H1 (cell line): ENCODE measurements around the gene IRGQ. TPM values are rescaled to one million over a fixed set of nuclear protein-coding genes. Genes with fewer than 3 reads are reported as not detected.

ENCODE experiments used
- CTCF ChIA-PET: fragments of 300-600 bp; sonication (Branson Sonifier 250); formaldehyde crosslinking; loops from one replicate; lab custom pipeline; 2021; ENCODE audit not compliant: partially characterized antibody; lab: Charles Lee
- POLR2A ChIA-PET: fragments of 300-600 bp; sonication (Branson Sonifier 250); formaldehyde crosslinking; loops from one replicate; lab custom pipeline; 2021; ENCODE audit warnings: inconsistent platforms; ENCODE audit not compliant: partially characterized antibody; lab: Charles Lee
- DNase-seq, 2 experiments: peaks; one replicate each; pipeline versions ENCODE4 v3.0.0 to v3.0.0-alpha.2; 2010 to 2022; ENCODE audit warnings: low spot score in 2 of 2, low read depth in 1 of 2, mixed read lengths in 1 of 2
- FAIRE-seq: peaks from 2 replicates; lab custom pipeline; 2011; peaks lifted over from hg19 to GRCh38; lab: Jason Lieb, UNC
- H2AFZ ChIP-seq: 2 replicates; pipeline ENCODE4 v1.8.1; 2012; ENCODE audit warnings: low read length, inconsistent platforms
- H2AK5ac ChIP-seq: 2 replicates; pipeline ENCODE4 v1.6.1; 2013; ENCODE audit warnings: low read depth, low read length
- H2BK120ac ChIP-seq: replicated peaks from 2 replicates; pipeline ENCODE3; 2013; ENCODE audit warnings: low read depth, low read length, inconsistent platforms
- H2BK12ac ChIP-seq: 2 replicates; pipeline ENCODE4 v1.6.1; 2013; ENCODE audit warnings: low read depth, low read length
- H2BK15ac ChIP-seq: 2 replicates; pipeline ENCODE4 v1.6.1; 2013; ENCODE audit warnings: low read length
- H2BK20ac ChIP-seq: 2 replicates; pipeline ENCODE4 v1.6.1; 2013; ENCODE audit warnings: low read length
- H2BK5ac ChIP-seq: 2 replicates; pipeline ENCODE4 v1.6.1; 2013; ENCODE audit warnings: low read depth, low read length
- H3K14ac ChIP-seq: 2 replicates; pipeline ENCODE4 v1.6.1; 2013; ENCODE audit warnings: inconsistent platforms; ENCODE audit not compliant: insufficient read length
- H3K18ac ChIP-seq: 2 replicates; pipeline ENCODE4 v1.6.1; 2013; ENCODE audit warnings: low read length; ENCODE audit errors: extremely low read depth
- H3K23ac ChIP-seq: 2 replicates; pipeline ENCODE4 v1.6.1; 2013; ENCODE audit warnings: inconsistent platforms; ENCODE audit not compliant: insufficient read length
- H3K23me2 ChIP-seq: 2 replicates; pipeline ENCODE4 v1.6.1; 2013; ENCODE audit warnings: low read depth, low read length
- H3K27ac ChIP-seq: 2 replicates; pipeline ENCODE4 v1.6.1; 2011; ENCODE audit warnings: low read depth, low read length, inconsistent platforms
- H3K27me3 ChIP-seq, 4 experiments: replicated peaks in 1 of 4; 1 replicate in 1 of 4; 2 replicates in 3 of 4; pipeline versions ENCODE4 v1.6.1 to v1.8.1; 2011 to 2013; ENCODE audit warnings: low read length in 3 of 4, mild to moderate bottlenecking in 3 of 4, inconsistent platforms in 2 of 4, mixed read lengths in 2 of 4, moderate library complexity in 1 of 4; ENCODE audit not compliant: control insufficient read depth in 3 of 4, insufficient read depth in 3 of 4; ENCODE audit errors: extremely low read depth in 1 of 4
- H3K36me3 ChIP-seq, 4 experiments: 2 replicates each; pipeline versions ENCODE4 v1.6.1 to v1.8.1; 2011 to 2013; ENCODE audit warnings: mild to moderate bottlenecking in 4 of 4, low read length in 3 of 4, moderate library complexity in 2 of 4, control low read depth in 1 of 4, inconsistent platforms in 1 of 4; ENCODE audit not compliant: insufficient read depth in 4 of 4, control insufficient read depth in 2 of 4
- H3K4ac ChIP-seq: replicated peaks from 2 replicates; pipeline ENCODE3; 2013; ENCODE audit warnings: low read length, low read depth, mixed read lengths, inconsistent platforms; ENCODE audit not compliant: insufficient read length
- H3K4me1 ChIP-seq, 4 experiments: replicated peaks in 1 of 4; 1 replicate in 1 of 4; 2 replicates in 3 of 4; pipeline versions ENCODE4 v1.6.1 to v1.8.1; 2011 to 2013; ENCODE audit warnings: low read length in 3 of 4, inconsistent platforms in 2 of 4, mixed read lengths in 1 of 4; ENCODE audit not compliant: insufficient read depth in 4 of 4, control insufficient read depth in 3 of 4
- H3K4me2 ChIP-seq, 2 experiments: 2 replicates each; pipeline versions ENCODE4 v1.6.1 to v1.8.1; 2011 to 2013; ENCODE audit warnings: low read depth in 2 of 2, low read length in 2 of 2, control low read depth in 1 of 2, inconsistent platforms in 1 of 2, mild to moderate bottlenecking in 1 of 2; ENCODE audit not compliant: insufficient read depth in 1 of 2
- H3K4me3 ChIP-seq, 4 experiments: fragments of 200-600, 300-600 bp in 1 of 4; sonication (generic), shearing (Covaris generic), sonication (Bioruptor Twin) in 1 of 4; 2 replicates each; pipeline versions ENCODE4 v1.5.1 to v1.8.1; 2011 to 2016; ENCODE audit warnings: low read length in 4 of 4, low read depth in 3 of 4, control low read depth in 2 of 4, inconsistent platforms in 2 of 4, mild to moderate bottlenecking in 2 of 4, mixed read lengths in 1 of 4, moderate library complexity in 1 of 4; ENCODE audit not compliant: insufficient read depth in 2 of 4; ENCODE audit errors: extremely low read depth in 1 of 4
- H3K56ac ChIP-seq: replicated peaks from 2 replicates; pipeline ENCODE3; 2013; ENCODE audit warnings: low read depth, mild to moderate bottlenecking, mixed read lengths, low read length, inconsistent platforms; ENCODE audit not compliant: insufficient read length
- H3K79me1 ChIP-seq: 2 replicates; pipeline ENCODE4 v1.6.1; 2013; ENCODE audit warnings: low read depth, low read length, control low read depth
- H3K79me2 ChIP-seq, 2 experiments: 2 replicates each; pipeline versions ENCODE4 v1.6.1 to v1.8.1; 2012 to 2013; ENCODE audit warnings: low read length in 2 of 2, mild to moderate bottlenecking in 2 of 2, inconsistent platforms in 1 of 2; ENCODE audit not compliant: insufficient read depth in 2 of 2, control insufficient read depth in 1 of 2
- H3K9ac ChIP-seq, 4 experiments: replicated peaks in 1 of 4; 1 replicate in 1 of 4; 2 replicates in 3 of 4; pipeline versions ENCODE4 v1.6.1 to v1.8.1; 2011 to 2013; ENCODE audit warnings: low read depth in 3 of 4, low read length in 3 of 4, control low read depth in 2 of 4, mild to moderate bottlenecking in 2 of 4, moderate library complexity in 2 of 4, inconsistent platforms in 1 of 4; ENCODE audit errors: extremely low read depth in 1 of 4
- H3K9me3 ChIP-seq, 2 experiments: 2 replicates each; pipeline versions ENCODE4 v1.6.1 to v1.8.1; 2012 to 2013; ENCODE audit warnings: mild to moderate bottlenecking in 2 of 2, moderate library complexity in 2 of 2, control low read depth in 1 of 2, inconsistent platforms in 1 of 2, low read depth in 1 of 2, low read length in 1 of 2, mixed read lengths in 1 of 2; ENCODE audit not compliant: insufficient read depth in 2 of 2
- H4K20me1 ChIP-seq, 2 experiments: replicated peaks in 1 of 2; 2 replicates each; pipeline versions ENCODE3 to v1.8.1; 2011 to 2013; ENCODE audit warnings: inconsistent platforms in 2 of 2, low read length in 2 of 2, mild to moderate bottlenecking in 1 of 2; ENCODE audit not compliant: insufficient read depth in 2 of 2, control insufficient read depth in 1 of 2
- H4K5ac ChIP-seq: 2 replicates; pipeline ENCODE4 v1.6.1; 2013; ENCODE audit warnings: low read length, low read depth, mixed read lengths, inconsistent platforms; ENCODE audit not compliant: insufficient read length
- H4K8ac ChIP-seq: 2 replicates; pipeline ENCODE4 v1.8.0; 2013; ENCODE audit warnings: mild to moderate bottlenecking, moderate library complexity, low read length, inconsistent platforms; ENCODE audit not compliant: insufficient read depth; ENCODE audit errors: extremely low read depth
- H4K91ac ChIP-seq: replicated peaks from 2 replicates; pipeline ENCODE3; 2013; ENCODE audit warnings: low read length, mixed read lengths, inconsistent platforms; ENCODE audit not compliant: insufficient read length
- BCL11A ChIP-seq, 2 experiments: IDR thresholded peaks; one replicate each; pipeline ENCODE4 v1.6.1; 2011; ENCODE audit warnings: low read depth in 2 of 2, low read length in 2 of 2, mild to moderate bottlenecking in 2 of 2
- CBX5 ChIP-seq: fragments of 300-800, 300-1000 bp; sonication (generic); IDR thresholded peaks from 2 replicates; pipeline ENCODE4 v1.7.1; 2016; ENCODE audit warnings: antibody characterized with exemption, low read length, low read depth
- CEBPB ChIP-seq: IDR thresholded peaks from 2 replicates; pipeline ENCODE4 v1.6.1; 2012; ENCODE audit warnings: low read depth, low read length
- EZH2 ChIP-seq: fragments of 200-600 bp; sonication (generic); IDR thresholded peaks from 2 replicates; pipeline ENCODE4 v1.7.1; 2012; ENCODE audit warnings: low read depth, mild to moderate bottlenecking, moderate library complexity, low read length, inconsistent platforms; ENCODE audit not compliant: severe bottlenecking
- JUND ChIP-seq: IDR thresholded peaks from 2 replicates; pipeline ENCODE4 v1.6.1; 2011; ENCODE audit warnings: mild to moderate bottlenecking, improper control_type of control experiment, low read length
- KDM5A ChIP-seq: fragments of 200-600 bp; IDR thresholded peaks from 2 replicates; pipeline ENCODE4 v1.7.1; 2012; ENCODE audit warnings: mild to moderate bottlenecking, low read length, inconsistent platforms, mixed read lengths
- MAFK ChIP-seq: IDR thresholded peaks from 2 replicates; pipeline ENCODE4 v1.6.1; 2012; ENCODE audit warnings: low read depth, mild to moderate bottlenecking, improper control_type of control experiment, low read length
- NANOG ChIP-seq: IDR thresholded peaks from 2 replicates; pipeline ENCODE4 v1.6.1; 2011; ENCODE audit warnings: low read length, low read depth, mild to moderate bottlenecking, inconsistent platforms; ENCODE audit not compliant: insufficient read depth, poor library complexity, severe bottlenecking
- PHF8 ChIP-seq: fragments of 200-600 bp; sonication (generic); conservative IDR thresholded peaks from 2 replicates; pipeline ENCODE4 v1.7.1; 2012; ENCODE audit warnings: low read depth, mild to moderate bottlenecking, inconsistent platforms, low read length, moderate library complexity
- RFX5 ChIP-seq: IDR thresholded peaks from 2 replicates; pipeline ENCODE4 v1.6.1; 2011; ENCODE audit warnings: low read depth, low read length, improper control_type of control experiment, borderline replicate concordance
- SP2 ChIP-seq: IDR thresholded peaks from 2 replicates; pipeline ENCODE4 v1.6.1; 2012; ENCODE audit warnings: mild to moderate bottlenecking, low read length, inconsistent platforms
- TAF1 ChIP-seq: IDR thresholded peaks from 2 replicates; pipeline ENCODE4 v1.6.1; 2011; ENCODE audit warnings: mild to moderate bottlenecking, low read depth, low read length
- TEAD4 ChIP-seq: IDR thresholded peaks from 2 replicates; pipeline ENCODE4 v1.6.1; 2012; ENCODE audit warnings: low read depth, low read length, inconsistent platforms, mixed read lengths
- WGBS, 2 experiments: shearing (Covaris generic) in 1 of 2; methylation state at CpG; one replicate each; pipeline versions ENCODE4 v1.1.6 to v1.1.7; 2013 to 2015; ENCODE audit warnings: low lambda C conversion rate in 2 of 2, mixed read lengths in 2 of 2, inconsistent platforms in 1 of 2, low coverage in 1 of 2, missing lambda C conversion rate in 1 of 2; ENCODE audit not compliant: insufficient replicate concordance in 2 of 2, insufficient coverage in 1 of 2, insufficient read length in 1 of 2; ENCODE audit errors: extremely low coverage in 1 of 2, missing lambda C conversion rate in 1 of 2; 5-methylcytosine and 5-hydroxymethylcytosine counted together
- polyA plus RNA-seq, 7 experiments: library from polyadenylated mRNA; depleted of rRNA in 3 of 7; stranded (reverse) in 5 of 7; unstranded in 2 of 7; fragments of >200 nt in 5 of 7; fragments of 200-250 nt in 2 of 7; gene quantifications; 1 replicate in 5 of 7; 2 replicates in 1 of 7; 4 replicates in 1 of 7; pipeline versions ENCODE4 v1.2.1 to v1.2.3, GENCODE V29; 2011 to 2013; ENCODE audit warnings: missing spikeins in 2 of 7, mixed read lengths in 2 of 7
- total RNA-seq: library from RNA; stranded (reverse); fragmentation: NEBNext Ultra II Directional; extraction: Animal tissue kit (Norgen Biotek cat#: 25700); gene quantifications from 2 replicates; pipeline ENCODE4 v1.2.1, GENCODE V29; 2021

The IRGQ gene
- total and polyA plus RNA-seq, 2 of the 8 experiments (the other 6 are each of a cell fraction or from before 2014, with no cell fraction given) = 16.0 to 42.9 TPM

DNA sequence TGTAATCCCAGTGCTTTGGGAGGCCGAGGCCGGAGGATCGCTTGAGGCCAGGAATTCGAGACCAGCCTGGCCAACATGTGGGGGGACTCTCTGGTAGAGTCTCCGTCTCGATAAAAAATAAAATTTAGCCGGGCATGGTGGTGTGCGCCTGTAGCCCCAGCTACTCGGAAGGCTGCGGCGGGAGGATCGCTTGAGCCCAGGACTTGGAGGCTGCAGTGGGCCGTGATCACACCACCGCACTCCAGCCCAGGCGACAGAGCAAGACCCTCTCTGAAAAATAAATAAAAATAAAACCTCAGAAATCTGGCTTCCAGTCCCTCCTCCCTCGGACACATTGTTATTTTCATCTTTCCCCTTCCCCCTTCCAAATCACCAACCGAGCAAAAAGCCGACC lies 332 bp downstream of the IRGQ start:
- H3K14ac ChIP-seq = no peak overlapping the region
- H3K36me3 ChIP-seq = peaks cover 5 to 23% (median 11%) of the 10 kb centered on the region in 4 experiments; a peak in 5 of 8 replicates
- H2BK5ac ChIP-seq = no peak overlapping the region; the same call in 1 of the 2 replicates
- no peak overlapping the region for H3K27ac ChIP-seq
- peak overlapping the region; percentile 78; the same call in 1 of the 2 replicates for H3K18ac ChIP-seq
- peaks cover 5 to 20% of the 10 kb centered on the region in 2 experiments for H3K79me2 ChIP-seq
- H2BK15ac ChIP-seq = no peak overlapping the region
- DNase-seq (peak in 1 of 2 experiments; percentile 53), FAIRE-seq (no peak)
- H3K23me2 ChIP-seq = peaks cover 16% of the 10 kb centered on the region; the same call in 1 of the 2 replicates
- H2AFZ ChIP-seq = no peak overlapping the region
- peak overlapping the region; percentile 78 to 90 (median 80) for H3K4me3 ChIP-seq
- no peaks in the 10 kb centered on the region for H3K27me3 ChIP-seq
- ChIA-PET CTCF (interaction anchor here (1.2 to 6.5 kb wide), 12 partner anchors 10 to 68 kb away, joined by 3 to 92 read pairs (median 28); partner anchors contain the start of genes ETHE1 and ZNF575), POLR2A (interaction anchor here (0.8 to 3.9 kb wide), 15 partner anchors 11 to 72 kb away, joined by 3 to 36 read pairs (median 5); partner anchors contain the start of genes PINLYP, XRCC1 and ZNF575)
- H3K4ac ChIP-seq = no peak overlapping the region
- H4K5ac ChIP-seq = no peak overlapping the region
- no peak overlapping the region for H4K91ac ChIP-seq
- H3K23ac ChIP-seq = no peak overlapping the region
- H2BK12ac ChIP-seq = no peak overlapping the region
- 5% methylated on average over 18 of the region's 18 CpGs; no CpG with 5 or more reads in 1 of the 2 experiments for WGBS, 2 experiments
- H3K79me1 ChIP-seq = peaks cover 7% of the 10 kb centered on the region
- H2AK5ac ChIP-seq = no peak overlapping the region
- no peak overlapping the region for H2BK20ac ChIP-seq
- H3K56ac ChIP-seq = no peak overlapping the region
- H3K9ac ChIP-seq = peak overlapping the region; percentile 34 to 75 (median 64)
- peaks cover 2 to 6% (median 3%) of the 10 kb centered on the region in 4 experiments; a peak in 6 of 7 replicates for H3K4me1 ChIP-seq
- no peaks in the 10 kb centered on the region for H3K9me3 ChIP-seq
- H4K20me1 ChIP-seq = peaks cover 3 to 5% of the 10 kb centered on the region in 2 experiments
- peak overlapping the region; percentile 89 to 98 for H3K4me2 ChIP-seq
- H4K8ac ChIP-seq = no peak overlapping the region
- H2BK120ac ChIP-seq = no peak overlapping the region
- no peak for TF ChIP-seq CBX5
- 0 out of 2 replicates have a peak, but pooled peaks have one; percentile 12 for TF ChIP-seq KDM5A
- TF ChIP-seq BCL11A (IDR thresholded peaks at IDR 0.05; ENCODE audit: low read depth in 2 of 2, low read length in 2 of 2) = no peak
- peak; percentile 58; the same call in 1 of the 2 replicates for TF ChIP-seq PHF8
- no peak for TF ChIP-seq SP2
- no peak for TF ChIP-seq CEBPB
- no peak for TF ChIP-seq JUND
- no peak for TF ChIP-seq MAFK
- 0 out of 2 replicates have a peak, but pooled peaks have one; percentile 7 for TF ChIP-seq TAF1
- no peak for TF ChIP-seq EZH2
- TF ChIP-seq NANOG = no peak
- no peak for TF ChIP-seq RFX5
- TF ChIP-seq TEAD4 = no peak
